ENCODE results near the gene FADS2. TPM values are rescaled to one million over a fixed set of nuclear protein-coding genes. Genes with fewer than 3 reads are reported as not detected.

FADS2 gene
- polyA plus RNA-seq, 1 experiment: 327 TPM

DNA sequence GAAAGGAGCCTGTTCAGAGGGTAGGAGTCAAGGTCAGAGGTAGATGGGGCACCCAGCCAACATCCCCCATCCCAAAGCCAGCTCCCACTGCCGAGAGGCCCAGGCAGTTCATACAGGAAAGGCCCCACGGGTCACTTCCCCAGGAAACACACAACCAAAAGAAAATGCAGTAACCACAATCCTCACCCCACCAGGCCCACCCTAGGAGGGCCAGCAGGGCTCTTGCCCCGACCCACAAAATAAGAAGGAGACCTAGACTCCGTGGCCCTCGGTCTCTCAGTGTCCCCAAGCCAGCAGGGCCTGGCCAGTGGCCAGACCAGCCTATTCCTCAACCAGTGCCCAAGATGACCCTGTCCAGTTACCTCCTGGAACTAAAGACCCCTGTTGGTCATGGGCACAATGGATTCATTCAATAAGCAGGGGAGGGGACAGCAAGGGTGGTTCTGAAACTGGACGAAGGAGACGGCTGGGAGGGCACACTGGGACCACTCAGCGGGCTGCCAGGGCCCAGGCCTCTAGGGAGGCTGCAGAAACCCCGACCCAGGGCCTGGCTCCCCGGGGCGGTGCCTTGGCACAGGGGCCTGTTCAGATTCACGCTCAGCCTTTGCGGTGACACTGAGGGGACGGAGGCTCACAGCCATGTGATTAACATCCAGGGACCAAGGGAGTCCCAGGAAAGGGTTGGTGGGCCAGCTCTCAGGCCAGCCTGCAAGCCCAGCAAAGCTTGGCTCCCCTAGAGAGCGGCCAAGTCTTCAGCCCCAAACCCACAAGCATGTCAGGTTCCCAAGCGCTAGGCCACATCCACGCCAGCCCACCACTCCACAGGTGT, 83.8 kb downstream of the FADS2 start:
- ChIA-PET CTCF (interaction anchor here (0.6 to 4.8 kb wide), 4 partner anchors 14 to 36 kb away, joined by 3 to 33 read pairs (median 4); no protein-coding TSS in a partner anchor), POLR2A (no interaction called here)
- TF ChIP-seq, protein P1, sequence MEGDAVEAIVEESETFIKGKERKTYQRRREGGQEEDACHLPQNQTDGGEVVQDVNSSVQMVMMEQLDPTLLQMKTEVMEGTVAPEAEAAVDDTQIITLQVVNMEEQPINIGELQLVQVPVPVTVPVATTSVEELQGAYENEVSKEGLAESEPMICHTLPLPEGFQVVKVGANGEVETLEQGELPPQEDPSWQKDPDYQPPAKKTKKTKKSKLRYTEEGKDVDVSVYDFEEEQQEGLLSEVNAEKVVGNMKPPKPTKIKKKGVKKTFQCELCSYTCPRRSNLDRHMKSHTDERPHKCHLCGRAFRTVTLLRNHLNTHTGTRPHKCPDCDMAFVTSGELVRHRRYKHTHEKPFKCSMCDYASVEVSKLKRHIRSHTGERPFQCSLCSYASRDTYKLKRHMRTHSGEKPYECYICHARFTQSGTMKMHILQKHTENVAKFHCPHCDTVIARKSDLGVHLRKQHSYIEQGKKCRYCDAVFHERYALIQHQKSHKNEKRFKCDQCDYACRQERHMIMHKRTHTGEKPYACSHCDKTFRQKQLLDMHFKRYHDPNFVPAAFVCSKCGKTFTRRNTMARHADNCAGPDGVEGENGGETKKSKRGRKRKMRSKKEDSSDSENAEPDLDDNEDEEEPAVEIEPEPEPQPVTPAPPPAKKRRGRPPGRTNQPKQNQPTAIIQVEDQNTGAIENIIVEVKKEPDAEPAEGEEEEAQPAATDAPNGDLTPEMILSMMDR (IDR thresholded peaks at IDR 0.05; ENCODE audit: insufficient read depth, low read depth, low read length): no peak
- DNase-seq (ENCODE audit: low read depth): no peak
- Histone ChIP-seq H3K4me3 (ENCODE audit: low read depth, low read length) (no peak overlapping the region), H3K36me3 (ENCODE audit: control insufficient read depth, insufficient read depth, low read length) (peaks cover 4% of the 10 kb centered on the region), H3K27me3 (ENCODE audit: control insufficient read depth, insufficient read depth, low read length) (no peaks in the 10 kb centered on the region)

DNA sequence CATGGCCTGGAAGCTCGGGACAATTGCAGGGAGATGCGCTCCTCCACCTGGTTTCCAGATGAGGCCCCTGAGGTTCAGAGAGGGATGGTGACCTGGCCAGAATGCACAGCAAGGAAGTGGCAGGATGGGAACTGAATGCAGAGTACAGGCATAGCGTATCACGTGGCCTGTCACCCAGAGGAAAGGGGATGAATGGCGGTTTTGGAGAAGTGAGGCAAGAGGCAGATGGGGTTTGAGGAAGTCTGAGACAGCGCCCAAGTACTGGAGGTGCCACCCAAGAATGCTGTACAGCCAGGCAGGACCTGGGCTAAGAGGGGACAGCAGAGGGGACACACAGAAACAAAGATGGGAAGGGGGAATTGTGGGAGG, 84.4 kb downstream of the FADS2 start:
- ChIA-PET POLR2A (no interaction called here), CTCF (interaction anchor here (1.3 to 4.8 kb wide), 3 partner anchors 14 to 36 kb away, joined by 3 to 33 read pairs (median 4); no protein-coding TSS in a partner anchor)
- peaks cover under 1% of the 10 kb centered on the region; the same call in 1 of the 2 replicates for H3K36me3 ChIP-seq (ENCODE audit: control insufficient read depth, insufficient read depth, low read length)
- no peak for DNase-seq (ENCODE audit: low read depth)
- H3K4me3 ChIP-seq (ENCODE audit: low read depth, low read length): no peak overlapping the region
- TF ChIP-seq, protein P1 (IDR thresholded peaks at IDR 0.05; ENCODE audit: insufficient read depth, low read depth, low read length): no peak
- no peaks in the 10 kb centered on the region for H3K27me3 ChIP-seq (ENCODE audit: control insufficient read depth, insufficient read depth, low read length)

DNA sequence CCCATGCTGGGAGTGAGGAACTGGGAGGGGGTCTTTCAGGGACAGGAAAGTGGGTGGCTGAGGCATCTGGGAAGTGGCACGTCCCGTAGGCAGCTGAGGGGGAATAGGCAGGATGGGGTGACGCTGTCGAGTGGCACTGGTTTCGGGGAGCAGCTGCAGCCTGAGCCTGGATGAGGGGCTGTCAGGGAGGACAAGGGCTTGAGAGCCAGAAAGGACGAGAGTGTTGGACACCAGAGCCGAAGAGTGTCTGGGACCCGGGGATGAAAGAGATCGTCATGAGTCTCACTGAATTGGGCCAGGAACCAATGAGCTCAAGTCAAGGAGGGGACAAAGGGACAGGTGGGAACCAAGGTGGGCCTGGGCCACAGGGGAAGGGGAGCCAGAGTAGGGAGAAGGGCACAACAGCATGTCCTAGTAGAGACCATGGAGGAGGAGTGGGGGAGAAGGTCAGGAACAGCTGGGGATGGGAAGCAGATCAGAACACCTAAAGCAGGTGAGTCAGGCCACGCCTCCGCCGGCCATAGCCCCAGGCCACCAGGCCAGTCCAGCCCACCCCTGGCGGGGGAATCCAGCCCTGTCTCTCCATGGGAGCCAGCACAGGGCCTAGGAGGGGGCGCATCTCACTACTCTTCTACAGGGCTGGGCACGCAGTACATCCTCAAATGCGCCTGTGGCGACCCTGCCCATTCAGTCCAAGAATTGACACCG, 85.0 kb downstream of the FADS2 start:
- TF ChIP-seq, protein P1 (IDR thresholded peaks at IDR 0.05; ENCODE audit: insufficient read depth, low read depth, low read length): no peak
- DNase-seq (ENCODE audit: low read depth): no peak
- CTCF ChIA-PET: interaction anchor here (2.1 to 4.8 kb wide), 3 partner anchors 15 to 34 kb away, joined by 4 to 33 read pairs (median 10); no protein-coding TSS in a partner anchor
- POLR2A ChIA-PET: no interaction called here
- Histone ChIP-seq H3K27me3 (ENCODE audit: control insufficient read depth, insufficient read depth, low read length) (no peaks in the 10 kb centered on the region), H3K36me3 (ENCODE audit: control insufficient read depth, insufficient read depth, low read length) (no peaks in the 10 kb centered on the region), H3K4me3 (ENCODE audit: low read depth, low read length) (no peak overlapping the region)

DNA sequence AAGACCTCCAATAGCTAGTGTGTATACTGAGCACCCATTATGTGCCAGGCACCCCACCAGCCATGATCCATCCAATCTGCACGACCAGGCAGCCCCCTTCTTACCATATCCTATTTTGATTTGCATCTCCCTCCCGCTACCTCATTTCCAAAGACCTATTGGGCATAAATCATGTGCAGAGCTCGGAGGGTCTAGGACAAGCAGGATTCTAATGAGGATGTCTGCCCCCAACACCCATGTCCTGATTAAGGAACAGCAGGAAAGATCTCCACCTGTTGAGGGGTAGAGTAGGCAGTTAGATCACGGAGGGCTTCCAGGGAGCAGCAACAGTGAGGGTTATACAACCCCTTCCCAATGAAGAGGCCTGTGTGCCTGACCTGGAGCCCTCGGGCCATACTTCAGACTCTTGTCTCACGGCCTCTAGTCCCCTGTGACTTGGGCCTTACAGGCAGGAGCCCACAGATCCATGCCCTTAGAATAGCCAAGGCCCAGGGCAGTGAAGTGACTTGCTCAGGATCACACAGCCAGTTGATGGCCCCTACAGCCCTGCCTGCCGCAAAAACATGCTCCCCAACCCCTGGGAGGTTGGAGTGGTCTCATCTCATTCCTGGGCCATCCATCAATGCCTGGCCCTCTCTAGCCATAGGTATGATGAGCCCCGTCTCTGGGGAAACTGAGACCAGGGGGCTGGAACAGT, 85.7 kb downstream of the FADS2 start:
- Histone ChIP-seq H3K4me3 (ENCODE audit: low read depth, low read length) (no peak overlapping the region), H3K27me3 (ENCODE audit: control insufficient read depth, insufficient read depth, low read length) (no peaks in the 10 kb centered on the region), H3K36me3 (ENCODE audit: control insufficient read depth, insufficient read depth, low read length) (no peaks in the 10 kb centered on the region)
- POLR2A ChIA-PET: no interaction called here
- TF ChIP-seq, protein P1 (IDR thresholded peaks at IDR 0.05; ENCODE audit: insufficient read depth, low read depth, low read length): no peak
- no peak for DNase-seq (ENCODE audit: low read depth)
- CTCF ChIA-PET: interaction anchor here (2.1 to 4.8 kb wide), 3 partner anchors 15 to 34 kb away, joined by 4 to 33 read pairs (median 10); no protein-coding TSS in a partner anchor
